ENCODE data around the gene LRRC4C.

- peak; percentile 47 for TF ChIP-seq CTCF (IDR thresholded peaks at IDR 0.05)
- no peak for TF ChIP-seq YY1 (IDR thresholded peaks at IDR 0.05; ENCODE audit: low read depth)
- TF ChIP-seq NRF1 (IDR thresholded peaks at IDR 0.05; ENCODE audit: low read depth, low read length), result no peak
- no peak for TF ChIP-seq TCF12 (IDR thresholded peaks at IDR 0.05)
- TF ChIP-seq RXRA (IDR thresholded peaks at IDR 0.05; ENCODE audit: borderline replicate concordance, low read depth), result no peak
- TF ChIP-seq RFX5 (IDR thresholded peaks at IDR 0.05; ENCODE audit: low read length), result no peak
- TF ChIP-seq SMC3 (IDR thresholded peaks at IDR 0.05; ENCODE audit: low read depth, low read length), result no peak
- no peak for TF ChIP-seq CHD2 (IDR thresholded peaks at IDR 0.05; ENCODE audit: low read length, partially characterized antibody)
- no peak for TF ChIP-seq FOSL2 (IDR thresholded peaks at IDR 0.05; ENCODE audit: borderline replicate concordance, low read depth)
- TF ChIP-seq POLR2AphosphoS5 (IDR thresholded peaks at IDR 0.05; ENCODE audit: low read depth, low read length), result no peak
- TF ChIP-seq REST (IDR thresholded peaks at IDR 0.05; ENCODE audit: low read depth, low read length), result no peak
- TF ChIP-seq EZH2phosphoT487 (IDR thresholded peaks at IDR 0.05; ENCODE audit: borderline replicate concordance, low read depth), result no peak
Measured at GRCh38 chr11:40125054-40125453, 1334.4 kb downstream of the LRRC4C start.

Data from SK-N-SH (cell line).